Measurements from ENCODE around the gene SYT13.

Gene SYT13

DNA sequence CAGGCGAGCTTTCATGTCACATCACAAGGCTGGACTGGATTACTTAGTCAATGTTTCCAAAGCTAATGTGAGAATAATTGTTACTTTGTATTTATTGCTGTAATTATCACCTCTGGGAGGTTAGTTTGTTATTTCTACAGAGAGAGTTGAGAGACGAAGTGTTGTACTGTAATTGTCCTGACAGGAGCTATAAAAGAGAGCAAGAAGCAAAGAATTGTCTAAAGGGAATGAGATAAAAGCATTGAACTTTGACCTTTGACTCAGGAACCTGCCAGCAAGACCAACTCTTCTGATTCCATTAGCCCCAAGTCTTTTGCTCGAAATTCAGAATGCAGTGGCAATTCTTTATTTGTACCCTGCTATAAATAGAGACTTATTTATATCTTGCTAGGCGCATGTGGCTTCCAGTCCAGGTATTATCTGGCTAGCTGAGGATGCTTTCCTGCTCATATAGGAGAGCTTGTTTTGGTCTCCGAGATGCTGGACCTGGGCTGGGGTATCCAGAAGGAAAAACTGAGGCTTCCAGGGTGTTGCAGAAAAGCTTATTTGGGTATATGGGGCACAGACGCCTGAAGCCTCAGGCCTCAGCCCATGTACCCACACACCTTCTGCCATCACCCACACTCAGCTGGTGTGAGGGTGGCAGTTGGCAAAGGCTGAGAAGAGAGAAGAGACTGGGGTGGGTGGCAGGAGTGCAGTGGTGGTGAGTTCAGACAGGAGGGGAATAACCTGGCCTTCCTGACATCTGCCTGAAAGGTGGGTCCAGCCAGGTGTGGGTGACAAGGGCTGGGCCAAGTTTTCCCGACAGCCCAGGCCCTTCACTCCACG, 40.7 kb downstream of the SYT13 start:
- no peak overlapping the region for H4K8ac ChIP-seq (ENCODE audit: low read length)
- no peak overlapping the region for H3K23ac ChIP-seq (ENCODE audit: low read length in 2 of 2)
- H3K4me1 ChIP-seq (ENCODE audit: control insufficient read depth, insufficient read depth, low read depth, low read length) = no peaks in the 10 kb centered on the region
- DNase-seq = no peak
- no peak overlapping the region for H3K4me2 ChIP-seq (ENCODE audit: low read length, poor library complexity, severe bottlenecking)
- no peaks in the 10 kb centered on the region for H3K36me3 ChIP-seq (ENCODE audit: control insufficient read depth in 1 of 2, insufficient read depth in 2 of 2, low read depth in 1 of 2, low read length in 2 of 2)
- H3K79me1 ChIP-seq (replicated peaks; ENCODE audit: low read length, poor library complexity, severe bottlenecking) = no peaks in the 10 kb centered on the region
- no peak overlapping the region for H2BK12ac ChIP-seq (ENCODE audit: low read length in 2 of 2)
- no peak overlapping the region for H2AK5ac ChIP-seq (ENCODE audit: low read length, severe bottlenecking)
- no peak overlapping the region for H2AFZ ChIP-seq (ENCODE audit: low read depth, low read length)
- H3K4me3 ChIP-seq (ENCODE audit: insufficient read depth in 1 of 2, low read depth in 1 of 2, low read length in 2 of 2) = no peak overlapping the region
- H3K27ac ChIP-seq (ENCODE audit: low read length, poor library complexity, severe bottlenecking) = no peak overlapping the region
- H3K4ac ChIP-seq (ENCODE audit: low read depth in 1 of 2, low read length in 2 of 2) = no peak overlapping the region
- H3K9me3 ChIP-seq (ENCODE audit: control insufficient read depth, low read length) = no peaks in the 10 kb centered on the region
- no peak overlapping the region for H4K91ac ChIP-seq (ENCODE audit: low read length)
- H2BK120ac ChIP-seq (ENCODE audit: low read depth, low read length) = no peak overlapping the region
- no peak overlapping the region for H3K14ac ChIP-seq (ENCODE audit: low read length in 2 of 2)
- no peak overlapping the region for H2BK5ac ChIP-seq (ENCODE audit: low read depth, low read length, poor library complexity, severe bottlenecking)
- H3K27me3 ChIP-seq (ENCODE audit: control insufficient read depth in 1 of 2, insufficient read depth in 1 of 2, low read length in 2 of 2) = peaks cover 11 to 52% of the 10 kb centered on the region in 2 experiments
- H3K9ac ChIP-seq (ENCODE audit: low read length) = no peak overlapping the region
- no peak overlapping the region for H3K18ac ChIP-seq (ENCODE audit: low read depth in 1 of 2, low read length in 2 of 2)
- WGBS = 69% methylated on average over 4 of the region's 8 CpGs
- no peak overlapping the region for H2BK15ac ChIP-seq (ENCODE audit: low read depth, poor library complexity, severe bottlenecking)

DNA sequence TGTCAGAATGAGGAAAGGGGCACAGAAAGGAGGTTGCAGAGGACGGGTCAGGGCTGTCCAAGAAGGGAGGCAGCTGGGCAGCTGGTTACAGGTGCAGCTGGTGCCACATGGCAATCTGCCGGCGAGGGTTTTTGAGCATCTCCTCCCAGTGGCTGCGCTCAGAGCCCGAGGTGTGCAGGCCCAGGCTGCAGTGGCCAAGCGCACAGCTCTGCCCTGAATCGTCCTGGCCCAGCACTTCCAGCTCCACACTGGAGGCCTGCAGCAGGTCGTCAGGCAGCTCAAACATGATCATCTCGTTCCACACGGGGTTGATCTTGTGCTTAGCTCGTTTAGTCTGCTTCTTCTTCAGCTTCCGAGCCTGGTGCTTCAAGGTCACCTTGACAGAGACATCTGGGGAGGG, 42.2 kb downstream of the SYT13 start:
- Histone ChIP-seq H3K27me3 (ENCODE audit: control insufficient read depth in 1 of 2, insufficient read depth in 1 of 2, low read length in 2 of 2) (peaks cover 11 to 48% of the 10 kb centered on the region in 2 experiments), H3K79me1 (replicated peaks; ENCODE audit: low read length, poor library complexity, severe bottlenecking) (no peaks in the 10 kb centered on the region), H3K27ac (ENCODE audit: low read length, poor library complexity, severe bottlenecking) (no peak overlapping the region), H2BK12ac (ENCODE audit: low read length in 2 of 2) (no peak overlapping the region), H3K4me2 (ENCODE audit: low read length, poor library complexity, severe bottlenecking) (no peak overlapping the region), H4K91ac (ENCODE audit: low read length) (no peak overlapping the region), H3K9ac (ENCODE audit: low read length) (no peak overlapping the region), H2AFZ (ENCODE audit: low read depth, low read length) (no peak overlapping the region), H3K4me1 (ENCODE audit: control insufficient read depth, insufficient read depth, low read depth, low read length) (no peaks in the 10 kb centered on the region), H3K14ac (ENCODE audit: low read length in 2 of 2) (no peak overlapping the region), H2BK120ac (ENCODE audit: low read depth, low read length) (no peak overlapping the region), H2BK5ac (ENCODE audit: low read depth, low read length, poor library complexity, severe bottlenecking) (no peak overlapping the region), H3K4ac (ENCODE audit: low read depth in 1 of 2, low read length in 2 of 2) (no peak overlapping the region), H4K8ac (ENCODE audit: low read length) (no peak overlapping the region), H2BK15ac (ENCODE audit: low read depth, poor library complexity, severe bottlenecking) (no peak overlapping the region), H3K23ac (ENCODE audit: low read length in 2 of 2) (no peak overlapping the region), H3K9me3 (ENCODE audit: control insufficient read depth, low read length) (no peaks in the 10 kb centered on the region), H3K4me3 (ENCODE audit: insufficient read depth in 1 of 2, low read depth in 1 of 2, low read length in 2 of 2) (no peak overlapping the region), H3K36me3 (ENCODE audit: control insufficient read depth in 1 of 2, insufficient read depth in 2 of 2, low read depth in 1 of 2, low read length in 2 of 2) (no peaks in the 10 kb centered on the region), H2AK5ac (ENCODE audit: low read length, severe bottlenecking) (no peak overlapping the region), H3K18ac (ENCODE audit: low read depth in 1 of 2, low read length in 2 of 2) (no peak overlapping the region)
- no peak for DNase-seq
- WGBS = 83% methylated on average over 12 of the region's 12 CpGs

DNA sequence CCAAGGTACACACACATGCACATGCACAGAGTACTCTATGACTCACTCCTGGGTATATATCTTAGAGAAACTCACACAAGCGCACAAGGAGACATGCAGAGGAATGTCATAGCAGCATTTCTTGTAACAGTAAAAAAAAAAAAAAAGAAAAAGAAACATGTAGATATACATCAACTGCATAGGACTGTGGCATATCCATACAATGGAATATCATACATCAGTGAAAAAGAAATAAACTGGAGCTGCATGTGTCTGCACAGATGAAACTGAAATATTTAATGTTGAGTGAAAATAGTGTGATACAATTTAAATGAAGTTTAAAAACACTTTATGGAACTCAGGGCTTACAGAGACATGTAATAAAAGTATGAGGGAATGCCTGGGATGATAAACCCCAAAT, 46.4 kb downstream of the SYT13 start:
- H2AFZ ChIP-seq (ENCODE audit: low read depth, low read length) = no peak overlapping the region
- H3K4me2 ChIP-seq (ENCODE audit: low read length, poor library complexity, severe bottlenecking) = no peak overlapping the region
- H3K23ac ChIP-seq (ENCODE audit: low read length in 2 of 2) = no peak overlapping the region
- no peak for DNase-seq
- no peak overlapping the region for H2BK5ac ChIP-seq (ENCODE audit: low read depth, low read length, poor library complexity, severe bottlenecking)
- H3K4me3 ChIP-seq (ENCODE audit: insufficient read depth in 1 of 2, low read depth in 1 of 2, low read length in 2 of 2) = no peak overlapping the region
- H2BK120ac ChIP-seq (ENCODE audit: low read depth, low read length) = no peak overlapping the region
- H4K91ac ChIP-seq (ENCODE audit: low read length) = no peak overlapping the region
- no peak overlapping the region for H2AK5ac ChIP-seq (ENCODE audit: low read length, severe bottlenecking)
- H3K4me1 ChIP-seq (ENCODE audit: control insufficient read depth, insufficient read depth, low read depth, low read length) = no peaks in the 10 kb centered on the region
- no peak overlapping the region for H4K8ac ChIP-seq (ENCODE audit: low read length)
- H2BK12ac ChIP-seq (ENCODE audit: low read length in 2 of 2) = no peak overlapping the region
- no peak overlapping the region for H3K9ac ChIP-seq (ENCODE audit: low read length)
- H3K18ac ChIP-seq (ENCODE audit: low read depth in 1 of 2, low read length in 2 of 2) = no peak overlapping the region
- H3K27me3 ChIP-seq (ENCODE audit: control insufficient read depth in 1 of 2, insufficient read depth in 1 of 2, low read length in 2 of 2) = peaks cover 33 to 55% of the 10 kb centered on the region in 2 experiments
- no peaks in the 10 kb centered on the region for H3K79me1 ChIP-seq (replicated peaks; ENCODE audit: low read length, poor library complexity, severe bottlenecking)
- H3K4ac ChIP-seq (ENCODE audit: low read depth in 1 of 2, low read length in 2 of 2) = no peak overlapping the region
- no peak overlapping the region for H3K14ac ChIP-seq (ENCODE audit: low read length in 2 of 2)
- H3K36me3 ChIP-seq (ENCODE audit: control insufficient read depth in 1 of 2, insufficient read depth in 2 of 2, low read depth in 1 of 2, low read length in 2 of 2) = no peaks in the 10 kb centered on the region
- H3K27ac ChIP-seq (ENCODE audit: low read length, poor library complexity, severe bottlenecking) = no peak overlapping the region
- no peaks in the 10 kb centered on the region for H3K9me3 ChIP-seq (ENCODE audit: control insufficient read depth, low read length)
- WGBS = 100% methylated on average over 1 of the region's 1 CpG
- no peak overlapping the region for H2BK15ac ChIP-seq (ENCODE audit: low read depth, poor library complexity, severe bottlenecking)

DNA sequence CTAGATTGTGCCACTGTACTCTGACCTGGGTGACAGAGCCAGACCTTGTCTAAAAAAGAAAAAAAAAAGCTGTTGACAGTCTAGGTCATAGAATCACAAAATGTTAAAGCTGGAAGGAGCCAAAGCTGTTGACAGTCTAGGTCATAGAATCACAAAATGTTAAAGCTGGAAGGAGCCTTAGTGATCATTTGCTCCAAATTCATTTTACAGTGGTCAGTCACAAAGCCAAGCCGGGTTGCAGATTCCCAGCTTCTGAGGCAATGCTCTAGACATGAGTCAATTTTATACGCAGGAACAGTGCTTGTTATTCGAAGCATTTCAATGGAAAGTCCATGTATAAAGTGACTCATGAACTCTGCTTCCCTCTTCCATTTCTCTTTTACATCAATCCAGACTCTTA, 47.4 kb downstream of the SYT13 start:
- Histone ChIP-seq H2AFZ (ENCODE audit: low read depth, low read length) (no peak overlapping the region), H3K14ac (ENCODE audit: low read length in 2 of 2) (no peak overlapping the region), H3K23ac (ENCODE audit: low read length in 2 of 2) (no peak overlapping the region), H2BK12ac (ENCODE audit: low read length in 2 of 2) (no peak overlapping the region), H3K27me3 (ENCODE audit: control insufficient read depth in 1 of 2, insufficient read depth in 1 of 2, low read length in 2 of 2) (peaks cover 28 to 44% of the 10 kb centered on the region in 2 experiments), H3K4me2 (ENCODE audit: low read length, poor library complexity, severe bottlenecking) (no peak overlapping the region), H3K36me3 (ENCODE audit: control insufficient read depth in 1 of 2, insufficient read depth in 2 of 2, low read depth in 1 of 2, low read length in 2 of 2) (no peaks in the 10 kb centered on the region), H3K4me3 (ENCODE audit: insufficient read depth in 1 of 2, low read depth in 1 of 2, low read length in 2 of 2) (no peak overlapping the region), H2AK5ac (ENCODE audit: low read length, severe bottlenecking) (no peak overlapping the region), H3K27ac (ENCODE audit: low read length, poor library complexity, severe bottlenecking) (no peak overlapping the region), H2BK120ac (ENCODE audit: low read depth, low read length) (no peak overlapping the region), H3K18ac (ENCODE audit: low read depth in 1 of 2, low read length in 2 of 2) (no peak overlapping the region), H3K9ac (ENCODE audit: low read length) (no peak overlapping the region), H3K79me1 (replicated peaks; ENCODE audit: low read length, poor library complexity, severe bottlenecking) (no peaks in the 10 kb centered on the region), H2BK5ac (ENCODE audit: low read depth, low read length, poor library complexity, severe bottlenecking) (no peak overlapping the region), H3K4me1 (ENCODE audit: control insufficient read depth, insufficient read depth, low read depth, low read length) (no peaks in the 10 kb centered on the region), H2BK15ac (ENCODE audit: low read depth, poor library complexity, severe bottlenecking) (no peak overlapping the region), H3K9me3 (ENCODE audit: control insufficient read depth, low read length) (no peaks in the 10 kb centered on the region), H3K4ac (ENCODE audit: low read depth in 1 of 2, low read length in 2 of 2) (no peak overlapping the region), H4K91ac (ENCODE audit: low read length) (no peak overlapping the region), H4K8ac (ENCODE audit: low read length) (no peak overlapping the region)
- WGBS = 45% methylated on average over 2 of the region's 3 CpGs
- peak; percentile 48 for DNase-seq

Measured in mesenchymal stem cell (in vitro differentiated cells and primary cell).